GM20000 (cell line): Measurements from ENCODE around the gene ARMC2.
"Not testable (repeated sequence)": the region's sequence is repeated elsewhere in the genome, so short reads cannot be mapped to it uniquely, and the experiment has no call there.

Experiments
- DNase-seq: peaks from one replicate; pipeline ENCODE4 v3.0.0; 2012; ENCODE audit warnings: low spot score
- TF ChIP-seq, protein P1 (sequence below): IDR thresholded peaks from 2 replicates; pipeline ENCODE4 v1.5.1; 2012; ENCODE audit warnings: mild to moderate bottlenecking, control low read depth; ENCODE audit errors: extremely low read depth, missing control alignments

The ARMC2 gene

DNA sequence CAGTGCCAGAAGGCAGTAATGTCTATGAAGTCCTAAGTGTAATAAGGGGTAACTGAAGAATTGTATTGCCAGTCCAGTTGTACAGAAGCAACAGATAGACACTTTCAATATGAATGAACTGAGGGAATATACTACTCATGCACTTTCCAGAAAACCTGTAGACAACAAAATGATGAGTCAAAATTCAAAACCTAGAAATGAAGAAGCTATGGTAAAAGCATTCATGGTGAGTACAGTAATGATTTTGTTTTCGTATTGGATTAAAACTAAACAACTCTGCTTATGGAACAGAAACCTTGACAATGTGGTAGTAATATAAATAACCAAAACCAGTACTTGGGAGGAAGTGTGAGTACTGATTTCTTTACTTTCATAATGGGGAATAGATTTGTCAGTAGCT lies 35.0 kb downstream of the ARMC2 start:
- TF ChIP-seq, protein P1, sequence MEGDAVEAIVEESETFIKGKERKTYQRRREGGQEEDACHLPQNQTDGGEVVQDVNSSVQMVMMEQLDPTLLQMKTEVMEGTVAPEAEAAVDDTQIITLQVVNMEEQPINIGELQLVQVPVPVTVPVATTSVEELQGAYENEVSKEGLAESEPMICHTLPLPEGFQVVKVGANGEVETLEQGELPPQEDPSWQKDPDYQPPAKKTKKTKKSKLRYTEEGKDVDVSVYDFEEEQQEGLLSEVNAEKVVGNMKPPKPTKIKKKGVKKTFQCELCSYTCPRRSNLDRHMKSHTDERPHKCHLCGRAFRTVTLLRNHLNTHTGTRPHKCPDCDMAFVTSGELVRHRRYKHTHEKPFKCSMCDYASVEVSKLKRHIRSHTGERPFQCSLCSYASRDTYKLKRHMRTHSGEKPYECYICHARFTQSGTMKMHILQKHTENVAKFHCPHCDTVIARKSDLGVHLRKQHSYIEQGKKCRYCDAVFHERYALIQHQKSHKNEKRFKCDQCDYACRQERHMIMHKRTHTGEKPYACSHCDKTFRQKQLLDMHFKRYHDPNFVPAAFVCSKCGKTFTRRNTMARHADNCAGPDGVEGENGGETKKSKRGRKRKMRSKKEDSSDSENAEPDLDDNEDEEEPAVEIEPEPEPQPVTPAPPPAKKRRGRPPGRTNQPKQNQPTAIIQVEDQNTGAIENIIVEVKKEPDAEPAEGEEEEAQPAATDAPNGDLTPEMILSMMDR: no peak
- DNase-seq: peak; percentile 20

DNA sequence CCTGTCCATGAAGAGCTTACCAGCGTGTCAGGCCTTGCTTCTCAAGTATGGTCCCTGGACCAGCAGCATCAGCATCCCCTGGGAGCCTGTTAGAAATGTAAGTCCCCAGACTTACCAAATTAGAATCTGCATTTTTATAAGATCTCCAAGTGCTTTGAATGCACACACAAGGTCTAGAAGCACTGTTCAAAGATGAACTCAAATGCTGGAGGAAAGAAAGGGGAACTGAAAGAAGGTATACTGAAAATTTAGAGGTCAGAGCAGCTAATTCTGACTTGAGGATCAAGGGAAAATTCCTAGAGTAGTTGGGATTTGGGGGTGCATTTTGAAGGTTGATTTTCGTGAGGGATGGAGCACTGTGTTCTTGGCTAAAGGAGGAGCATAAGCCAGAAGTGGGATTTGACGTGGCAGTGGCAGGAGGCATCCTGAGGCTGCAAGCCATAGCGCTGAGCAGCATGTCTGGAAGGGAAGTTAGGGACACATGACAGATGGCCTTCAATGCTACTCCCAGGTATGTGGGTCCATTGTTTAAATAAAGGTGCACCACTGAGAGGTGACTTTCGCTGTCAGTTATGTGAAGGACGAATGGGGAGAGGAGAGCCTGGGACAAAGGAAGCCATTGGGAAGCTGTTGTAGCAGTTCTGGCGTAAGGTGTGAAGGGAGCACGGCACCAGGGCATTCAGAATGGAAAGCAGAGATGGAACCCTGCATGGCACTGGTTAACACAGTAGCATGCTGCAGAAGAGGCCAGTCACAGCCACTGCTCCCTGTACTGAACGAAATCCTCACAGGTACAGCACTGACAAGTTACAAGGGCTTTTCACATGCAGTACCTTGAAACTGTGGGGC lies 36.2 kb downstream of the ARMC2 start:
- DNase-seq: no peak

DNA sequence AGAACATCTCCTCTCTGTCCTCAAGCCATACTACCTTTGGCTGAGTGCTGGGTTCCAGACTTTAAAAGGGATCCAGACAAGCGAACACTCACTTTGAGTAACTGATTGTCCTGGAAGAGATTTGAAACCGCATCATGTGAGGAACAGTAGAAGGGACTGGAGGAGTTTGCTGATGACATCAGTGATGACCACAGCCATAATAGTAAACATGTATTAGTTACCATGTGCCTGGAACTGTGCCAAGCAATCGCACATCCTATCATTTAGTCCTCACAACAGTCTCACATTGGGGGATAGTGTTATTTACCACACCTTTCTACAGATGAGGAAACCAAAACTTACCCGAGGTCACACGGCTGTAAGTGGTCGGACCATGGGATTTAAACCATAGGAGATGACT lies 39.8 kb downstream of the ARMC2 start:
- no peak for DNase-seq
- TF ChIP-seq, protein P1: no peak

More for the DNA sequence above, 36.2 kb downstream of the ARMC2 start:
- TF ChIP-seq, protein P1: no peak

DNA sequence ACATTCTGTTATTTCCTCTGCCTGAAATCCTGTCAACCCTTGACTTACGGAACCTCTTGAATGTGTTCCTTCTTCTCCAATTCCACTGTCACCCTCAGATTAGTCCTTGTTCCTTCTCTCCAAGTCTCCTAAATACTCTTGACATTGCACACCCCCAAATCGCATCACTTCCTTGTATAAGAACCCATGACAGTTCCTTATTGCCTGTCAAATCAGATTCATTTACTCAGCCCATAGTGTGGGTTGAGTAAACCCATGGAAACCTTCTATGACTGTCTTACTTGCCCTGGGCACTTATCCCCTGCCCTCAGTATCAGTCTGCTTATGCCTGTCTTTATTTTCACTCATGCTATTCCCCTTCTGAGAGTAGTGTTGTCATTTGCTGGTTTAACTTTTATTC lies 40.5 kb downstream of the ARMC2 start:
- TF ChIP-seq, protein P1: no peak
- DNase-seq: no peak

DNA sequence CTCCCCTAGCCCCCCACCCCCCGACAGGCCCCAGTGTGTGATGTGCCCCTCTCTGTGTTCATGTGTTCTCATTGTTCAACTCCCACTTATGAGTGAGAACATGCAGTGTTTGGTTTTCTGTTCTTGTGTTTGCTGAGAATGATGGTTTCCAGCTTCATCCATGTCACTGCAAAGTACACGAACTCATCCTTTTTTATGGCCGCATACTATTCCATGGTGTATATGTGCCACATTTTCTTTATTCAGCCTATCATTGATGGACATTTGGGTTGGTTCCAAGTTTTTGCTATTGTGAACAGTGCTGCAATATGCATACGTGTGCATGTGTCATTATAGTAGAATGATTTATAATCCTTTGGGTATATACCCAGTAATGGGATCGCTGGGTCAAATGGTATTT lies 42.7 kb downstream of the ARMC2 start:
- not testable (repeated sequence) for DNase-seq

DNA sequence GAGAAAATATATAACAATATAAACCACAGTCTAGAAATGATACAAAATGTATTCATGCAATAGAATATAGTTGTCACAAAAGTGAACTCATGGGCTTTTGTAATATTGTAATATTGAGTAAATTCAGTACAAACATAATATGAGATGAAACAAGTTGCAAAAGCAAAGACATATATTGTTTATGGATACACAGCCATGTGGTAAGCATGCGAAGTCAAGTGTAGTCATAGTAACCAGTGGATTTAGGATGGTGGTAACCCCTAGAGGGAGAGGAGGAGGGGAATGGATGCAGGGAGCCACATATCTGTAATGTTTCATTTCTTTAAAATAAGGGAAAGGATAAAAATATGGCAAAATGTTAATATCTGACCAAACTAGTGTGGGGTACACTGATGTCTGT lies 47.3 kb downstream of the ARMC2 start:
- TF ChIP-seq, protein P1: no peak
- no peak for DNase-seq

DNA sequence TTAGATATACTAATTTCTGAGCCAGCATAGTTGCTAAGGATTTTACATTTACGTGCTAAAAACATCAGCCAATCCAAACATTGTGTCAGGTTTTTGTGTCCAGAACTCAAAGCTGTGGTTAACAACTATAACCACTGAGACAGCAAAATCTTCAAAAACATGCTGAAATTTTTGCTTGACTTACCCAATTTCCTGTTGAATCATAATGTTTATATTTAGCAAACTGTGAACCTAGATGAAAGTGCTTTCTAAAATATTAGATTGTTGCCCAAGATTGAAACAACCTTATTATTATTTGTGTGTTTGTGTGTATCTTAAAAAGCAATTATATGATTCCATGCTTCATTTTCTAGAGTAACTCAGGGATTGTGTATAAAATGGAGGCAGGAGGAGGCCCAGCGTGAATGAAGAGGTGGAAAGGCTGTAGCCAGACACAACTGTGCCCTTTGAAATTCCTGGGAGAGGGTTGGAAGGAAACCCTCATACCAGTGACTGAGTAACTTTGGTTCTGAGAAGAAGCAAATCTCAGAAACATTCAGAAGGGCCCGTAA lies 48.0 kb downstream of the ARMC2 start:
- no peak for DNase-seq
- TF ChIP-seq, protein P1: no peak

DNA sequence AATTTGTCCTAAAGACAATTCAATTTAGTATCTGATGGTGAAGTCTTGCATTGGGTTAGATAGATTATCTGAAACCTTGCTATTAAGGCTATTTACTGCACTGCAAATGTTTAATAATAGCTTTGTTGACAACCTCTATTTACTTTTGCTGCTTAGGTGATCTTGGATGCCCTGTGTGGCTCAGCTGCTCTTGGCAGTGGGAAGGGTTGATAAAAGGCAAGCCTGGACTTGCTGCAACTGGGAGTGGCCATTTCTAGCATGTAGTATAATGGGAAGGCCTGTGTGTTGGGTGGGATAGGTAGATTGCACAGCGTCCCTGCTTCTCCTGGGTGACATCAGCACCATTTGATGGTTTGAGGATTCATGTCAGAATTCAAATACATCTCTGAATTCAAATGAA lies 49.1 kb downstream of the ARMC2 start:
- TF ChIP-seq, protein P1: no peak
- no peak for DNase-seq
